Calu3 (cell line): ENCODE measurements around the gene FAM53A. TPM values are rescaled to one million over a fixed set of nuclear protein-coding genes. Genes with fewer than 3 reads are reported as not detected.

Source experiments
- BruUV-seq: library from RNA; stranded (reverse); fragments of 400-500 nt; replicated peaks from 2 replicates; lab custom pipeline; 2021; lab: Mats Ljungman, UMichigan
- CTCF ChIA-PET: fragments of 300-600 bp; sonication (Branson Sonifier 250); formaldehyde crosslinking; loops from one replicate; lab custom pipeline; 2022; ENCODE audit warnings: antibody characterized with exemption; lab: Charles Lee
- DNase-seq: peaks from one replicate; pipeline ENCODE4 v3.0.0; 2022
- H3K27ac Mint-ChIP-seq: one replicate; pipeline ENCODE4 v1.8.0; 2022; ENCODE audit warnings: mixed read lengths; ENCODE audit not compliant: unreplicated experiment
- H3K27me3 Mint-ChIP-seq: one replicate; pipeline ENCODE4 v1.8.0; 2022; ENCODE audit warnings: mixed read lengths; ENCODE audit not compliant: unreplicated experiment
- H3K36me3 Mint-ChIP-seq: one replicate; pipeline ENCODE4 v1.8.0; 2022; ENCODE audit warnings: mild to moderate bottlenecking, moderate library complexity, mixed read lengths; ENCODE audit not compliant: insufficient read depth, unreplicated experiment
- H3K4me1 Mint-ChIP-seq: one replicate; pipeline ENCODE4 v1.8.0; 2022; ENCODE audit warnings: mild to moderate bottlenecking, low read depth, mixed read lengths; ENCODE audit not compliant: unreplicated experiment
- H3K4me3 Mint-ChIP-seq: one replicate; pipeline ENCODE4 v1.8.0; 2022; ENCODE audit warnings: mild to moderate bottlenecking, low read depth, moderate library complexity, mixed read lengths; ENCODE audit not compliant: unreplicated experiment
- H3K9me3 Mint-ChIP-seq: one replicate; pipeline ENCODE4 v1.8.0; 2022; ENCODE audit warnings: low read depth, mixed read lengths; ENCODE audit not compliant: unreplicated experiment
- intact Hi-C: fragments of 100-400 bp; cut with micrococcal nuclease; formaldehyde crosslinking; loops from one replicate; pipeline ENCODE4 v1.10.0; 2022; ENCODE audit not compliant: unreplicated experiment
- total RNA-seq: library from RNA; stranded (reverse); gene quantifications from 2 replicates; pipeline ENCODE4 v1.2.3, GENCODE V29; 2022
- TF ChIP-seq, protein P1 (sequence below): fragments of 200-600 bp; IDR thresholded peaks from one replicate; pipeline ENCODE4 v1.8.0; 2022; ENCODE audit warnings: antibody characterized with exemption; ENCODE audit not compliant: unreplicated experiment

The FAM53A gene
- total RNA-seq, 1 experiment from 2014 or later = 7.3 TPM

DNA sequence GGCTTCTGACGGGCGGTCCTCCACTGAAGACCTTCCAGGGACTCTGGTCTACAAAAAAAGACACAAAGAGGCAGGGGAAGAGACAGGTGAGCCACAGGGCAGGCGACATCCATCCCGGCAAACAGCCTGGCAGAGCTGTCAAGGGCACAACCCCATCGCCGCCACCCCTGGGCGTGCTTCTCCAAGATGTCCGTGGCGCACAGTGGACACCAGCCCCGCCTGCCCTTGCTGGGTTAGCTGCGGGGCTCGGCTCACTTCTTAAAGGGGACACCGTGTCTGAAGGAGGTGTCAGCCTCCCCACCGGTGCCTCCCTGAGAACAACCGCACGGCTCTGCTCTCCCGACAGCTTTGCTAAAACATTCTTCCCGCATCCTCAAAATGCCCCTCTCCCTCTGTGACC lies 28.4 kb downstream of the FAM53A start:
- H3K4me3 Mint-ChIP-seq = no peak overlapping the region
- BruUV-seq = no TSS peak

GRCh38 chr4:1655081-1655480 lies 29.0 kb downstream of the FAM53A start:
- BruUV-seq = no TSS peak
- Mint-ChIP-seq H3K9me3 (no peaks in the 10 kb centered on the region), H3K4me3 (no peak overlapping the region), H3K27me3 (no peaks in the 10 kb centered on the region), H3K27ac (no peak overlapping the region), H3K36me3 (no peaks in the 10 kb centered on the region), H3K4me1 (no peaks in the 10 kb centered on the region)
- intact Hi-C loops = no loop called here
- no peak for DNase-seq
- CTCF ChIA-PET = no interaction called here
- TF ChIP-seq, protein P1, sequence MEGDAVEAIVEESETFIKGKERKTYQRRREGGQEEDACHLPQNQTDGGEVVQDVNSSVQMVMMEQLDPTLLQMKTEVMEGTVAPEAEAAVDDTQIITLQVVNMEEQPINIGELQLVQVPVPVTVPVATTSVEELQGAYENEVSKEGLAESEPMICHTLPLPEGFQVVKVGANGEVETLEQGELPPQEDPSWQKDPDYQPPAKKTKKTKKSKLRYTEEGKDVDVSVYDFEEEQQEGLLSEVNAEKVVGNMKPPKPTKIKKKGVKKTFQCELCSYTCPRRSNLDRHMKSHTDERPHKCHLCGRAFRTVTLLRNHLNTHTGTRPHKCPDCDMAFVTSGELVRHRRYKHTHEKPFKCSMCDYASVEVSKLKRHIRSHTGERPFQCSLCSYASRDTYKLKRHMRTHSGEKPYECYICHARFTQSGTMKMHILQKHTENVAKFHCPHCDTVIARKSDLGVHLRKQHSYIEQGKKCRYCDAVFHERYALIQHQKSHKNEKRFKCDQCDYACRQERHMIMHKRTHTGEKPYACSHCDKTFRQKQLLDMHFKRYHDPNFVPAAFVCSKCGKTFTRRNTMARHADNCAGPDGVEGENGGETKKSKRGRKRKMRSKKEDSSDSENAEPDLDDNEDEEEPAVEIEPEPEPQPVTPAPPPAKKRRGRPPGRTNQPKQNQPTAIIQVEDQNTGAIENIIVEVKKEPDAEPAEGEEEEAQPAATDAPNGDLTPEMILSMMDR = no peak

More for the DNA sequence above, 28.4 kb downstream of the FAM53A start:
- no peaks in the 10 kb centered on the region for H3K9me3 Mint-ChIP-seq
- H3K36me3 Mint-ChIP-seq = no peaks in the 10 kb centered on the region
- DNase-seq = no peak
- CTCF ChIA-PET = no interaction called here
- intact Hi-C loops = no loop called here
- TF ChIP-seq, protein P1 = no peak
- H3K27me3 Mint-ChIP-seq = no peaks in the 10 kb centered on the region
- no peaks in the 10 kb centered on the region for H3K4me1 Mint-ChIP-seq
- no peak overlapping the region for H3K27ac Mint-ChIP-seq

DNA sequence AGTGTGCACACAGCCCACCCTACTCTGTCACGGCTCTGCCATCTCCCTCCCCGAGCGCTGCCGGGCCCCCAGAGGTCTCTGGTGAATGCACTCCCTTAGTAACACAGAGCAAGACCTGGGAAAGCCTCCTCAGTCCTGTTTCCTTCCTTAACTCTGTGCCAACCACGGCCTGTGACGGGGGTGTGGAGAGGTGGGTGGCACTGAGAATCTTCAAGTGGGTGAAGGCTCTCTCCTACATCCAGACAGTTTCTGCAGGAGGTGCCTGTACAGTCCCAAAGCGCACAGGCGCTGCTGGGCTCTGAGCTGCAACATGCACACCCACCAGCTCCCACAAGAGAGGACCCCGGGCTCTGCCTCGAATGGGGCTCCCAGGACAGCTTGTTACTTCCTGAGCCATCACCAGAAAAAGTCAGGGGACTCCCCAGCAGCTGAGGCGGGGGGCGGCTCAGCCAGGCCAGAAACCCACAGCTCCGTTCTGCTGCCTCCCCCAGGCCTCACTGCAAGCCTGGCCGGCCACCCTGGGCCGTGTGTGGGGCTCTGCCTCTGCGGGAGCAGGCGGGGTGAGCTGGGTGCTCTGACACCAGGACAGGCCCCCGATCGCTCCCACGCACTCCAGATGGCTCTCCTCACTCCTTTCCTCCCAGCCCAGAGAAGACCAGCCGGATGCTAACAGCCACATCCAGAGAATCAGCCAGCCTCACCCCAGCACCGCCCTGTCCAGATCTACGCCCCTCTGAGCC lies 29.7 kb downstream of the FAM53A start:
- intact Hi-C loops = no loop called here
- TF ChIP-seq, protein P1 = no peak
- no peaks in the 10 kb centered on the region for H3K4me1 Mint-ChIP-seq
- H3K9me3 Mint-ChIP-seq = no peaks in the 10 kb centered on the region
- H3K36me3 Mint-ChIP-seq = no peaks in the 10 kb centered on the region
- no peak for DNase-seq
- H3K4me3 Mint-ChIP-seq = no peak overlapping the region
- no TSS peak for BruUV-seq
- CTCF ChIA-PET = no interaction called here
- H3K27ac Mint-ChIP-seq = no peak overlapping the region
- no peaks in the 10 kb centered on the region for H3K27me3 Mint-ChIP-seq

DNA sequence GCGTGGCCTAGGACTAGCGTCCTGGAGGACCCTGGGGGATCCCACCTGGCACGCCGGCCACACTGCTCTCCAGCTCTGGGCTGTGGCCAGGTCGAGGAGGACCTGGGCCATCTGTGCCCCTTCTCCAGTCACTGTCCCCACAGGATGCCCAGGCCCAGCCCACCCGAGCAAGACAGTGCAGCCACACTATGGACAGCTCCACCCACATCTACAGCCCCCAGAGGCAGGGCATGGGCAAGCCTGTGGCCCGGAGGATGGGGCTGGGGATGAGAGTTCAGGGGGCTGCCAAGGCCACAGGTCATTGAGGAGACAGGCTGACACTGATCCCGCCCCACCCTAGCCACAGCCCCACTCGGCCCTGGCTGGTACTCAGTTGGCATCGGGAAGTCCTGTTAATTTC lies 30.3 kb downstream of the FAM53A start:
- TF ChIP-seq, protein P1 = no peak
- H3K4me1 Mint-ChIP-seq = no peaks in the 10 kb centered on the region
- intact Hi-C loops = no loop called here
- no peak overlapping the region for H3K4me3 Mint-ChIP-seq
- H3K36me3 Mint-ChIP-seq = no peaks in the 10 kb centered on the region
- BruUV-seq = no TSS peak
- H3K9me3 Mint-ChIP-seq = no peaks in the 10 kb centered on the region
- no peak for DNase-seq
- CTCF ChIA-PET = no interaction called here
- no peak overlapping the region for H3K27ac Mint-ChIP-seq
- H3K27me3 Mint-ChIP-seq = no peaks in the 10 kb centered on the region
